ENCODE results near the gene ITGB5.

ITGB5 gene

GRCh38 chr3:124888482-124889441 is 1.6 kb upstream of the ITGB5 start:
- Histone ChIP-seq H3K9ac (ENCODE audit: low read length) (no peak overlapping the region), H3F3A (ENCODE audit: insufficient read depth, low read length) (no peaks in the 10 kb centered on the region), H3K4me1 (ENCODE audit: insufficient read depth, low read length, severe bottlenecking) (no peaks in the 10 kb centered on the region), H3K27me3 (ENCODE audit: insufficient read depth, low read length) (peaks cover 9% of the 10 kb centered on the region; the same call in 1 of the 2 replicates), H4K20me1 (ENCODE audit: insufficient read depth, low read length) (no peaks in the 10 kb centered on the region), H3K4me2 (ENCODE audit: low read length) (no peak overlapping the region), H3K9me3 (ENCODE audit: low read length) (no peaks in the 10 kb centered on the region), H2AFZ (ENCODE audit: low read length) (no peak overlapping the region), H3K27ac (ENCODE audit: low read depth, low read length, poor library complexity, severe bottlenecking) (no peak overlapping the region), H3K36me3 (ENCODE audit: insufficient read depth, low read length) (no peaks in the 10 kb centered on the region), H3K9me2 (ENCODE audit: low read depth, low read length) (no peaks in the 10 kb centered on the region), H3K79me2 (ENCODE audit: insufficient read depth, low read length) (no peaks in the 10 kb centered on the region), H3K4me3 (ENCODE audit: low read depth, low read length, poor library complexity, severe bottlenecking) (no peak overlapping the region)
- TF ChIP-seq EZH2 (IDR thresholded peaks at IDR 0.05; ENCODE audit: borderline replicate concordance, low read length): no peak
- TF ChIP-seq CTCF (IDR thresholded peaks at IDR 0.05; ENCODE audit: low read length): no peak

GRCh38 chr3:124887932-124888298 is 750 bp upstream of the ITGB5 start:
- no peak overlapping the region for H2AFZ ChIP-seq (ENCODE audit: low read length)
- H3K4me2 ChIP-seq (ENCODE audit: low read length): no peak overlapping the region
- no peaks in the 10 kb centered on the region for H3K9me3 ChIP-seq (ENCODE audit: low read length)
- H3K79me2 ChIP-seq (ENCODE audit: insufficient read depth, low read length): no peaks in the 10 kb centered on the region
- peaks cover 9% of the 10 kb centered on the region; the same call in 1 of the 2 replicates for H3K27me3 ChIP-seq (ENCODE audit: insufficient read depth, low read length)
- no peak overlapping the region for H3K9ac ChIP-seq (ENCODE audit: low read length)
- no peak overlapping the region for H3K27ac ChIP-seq (ENCODE audit: low read depth, low read length, poor library complexity, severe bottlenecking)
- no peaks in the 10 kb centered on the region for H4K20me1 ChIP-seq (ENCODE audit: insufficient read depth, low read length)
- H3K9me2 ChIP-seq (ENCODE audit: low read depth, low read length): no peaks in the 10 kb centered on the region
- no peaks in the 10 kb centered on the region for H3K4me1 ChIP-seq (ENCODE audit: insufficient read depth, low read length, severe bottlenecking)
- no peaks in the 10 kb centered on the region for H3K36me3 ChIP-seq (ENCODE audit: insufficient read depth, low read length)
- TF ChIP-seq EZH2 (IDR thresholded peaks at IDR 0.05; ENCODE audit: borderline replicate concordance, low read length): no peak
- no peak for TF ChIP-seq CTCF (IDR thresholded peaks at IDR 0.05; ENCODE audit: low read length)
- H3F3A ChIP-seq (ENCODE audit: insufficient read depth, low read length): no peaks in the 10 kb centered on the region
- no peak overlapping the region for H3K4me3 ChIP-seq (ENCODE audit: low read depth, low read length, poor library complexity, severe bottlenecking)

GRCh38 chr3:124886168-124887056 is 753 bp downstream of the ITGB5 start:
- no peak overlapping the region for H3K4me2 ChIP-seq (ENCODE audit: low read length)
- no peaks in the 10 kb centered on the region for H3F3A ChIP-seq (ENCODE audit: insufficient read depth, low read length)
- no peaks in the 10 kb centered on the region for H4K20me1 ChIP-seq (ENCODE audit: insufficient read depth, low read length)
- no peaks in the 10 kb centered on the region for H3K36me3 ChIP-seq (ENCODE audit: insufficient read depth, low read length)
- no peak overlapping the region for H3K27ac ChIP-seq (ENCODE audit: low read depth, low read length, poor library complexity, severe bottlenecking)
- no peak overlapping the region for H2AFZ ChIP-seq (ENCODE audit: low read length)
- no peak for TF ChIP-seq CTCF (IDR thresholded peaks at IDR 0.05; ENCODE audit: low read length)
- no peak for TF ChIP-seq EZH2 (IDR thresholded peaks at IDR 0.05; ENCODE audit: borderline replicate concordance, low read length)
- H3K9me2 ChIP-seq (ENCODE audit: low read depth, low read length): no peaks in the 10 kb centered on the region
- H3K4me3 ChIP-seq (ENCODE audit: low read depth, low read length, poor library complexity, severe bottlenecking): no peak overlapping the region
- H3K27me3 ChIP-seq (ENCODE audit: insufficient read depth, low read length): peaks cover 9% of the 10 kb centered on the region; the same call in 1 of the 2 replicates
- H3K4me1 ChIP-seq (ENCODE audit: insufficient read depth, low read length, severe bottlenecking): no peaks in the 10 kb centered on the region
- H3K9ac ChIP-seq (ENCODE audit: low read length): no peak overlapping the region
- no peaks in the 10 kb centered on the region for H3K79me2 ChIP-seq (ENCODE audit: insufficient read depth, low read length)
- no peaks in the 10 kb centered on the region for H3K9me3 ChIP-seq (ENCODE audit: low read length)

Measured in OCI-LY1 (cell line).